Ishikawa (cell line): Measurements from ENCODE around the gene GRAMD1A.
A peak's percentile ranks its signal among the peaks of the same experiment; 100 is the strongest.

ENCODE experiments used
- CEBPB ChIP-seq: IDR thresholded peaks from 2 replicates; pipeline ENCODE4 v1.6.1; 2012
- CREB1 ChIP-seq: IDR thresholded peaks from 2 replicates; pipeline ENCODE4 v1.6.1; 2012; ENCODE audit warnings: low read depth
- EGR1 ChIP-seq: IDR thresholded peaks from 2 replicates; pipeline ENCODE4 v1.6.1; 2012
- EP300 ChIP-seq: IDR thresholded peaks from 2 replicates; pipeline ENCODE4 v1.6.1; 2012; ENCODE audit warnings: borderline replicate concordance
- FOXM1 ChIP-seq: IDR thresholded peaks from 2 replicates; pipeline ENCODE4 v1.6.1; 2012; ENCODE audit warnings: low read depth, borderline replicate concordance
- NFIC ChIP-seq: IDR thresholded peaks from 2 replicates; pipeline ENCODE4 v1.6.1; 2012
- RAD21 ChIP-seq: IDR thresholded peaks from 2 replicates; pipeline ENCODE4 v1.6.1; 2012; ENCODE audit warnings: low read depth
- TAF1 ChIP-seq: IDR thresholded peaks from 2 replicates; pipeline ENCODE4 v1.6.1; 2012; ENCODE audit warnings: low read depth, mild to moderate bottlenecking
- TEAD4 ChIP-seq: IDR thresholded peaks from 2 replicates; pipeline ENCODE4 v1.6.1; 2012
- YY1 ChIP-seq: IDR thresholded peaks from 2 replicates; pipeline ENCODE4 v1.6.1; 2012; ENCODE audit warnings: low read depth
- TF ChIP-seq, protein P1 (sequence below): IDR thresholded peaks from 2 replicates; pipeline ENCODE4 v1.6.1; 2012; ENCODE audit warnings: low read depth, mild to moderate bottlenecking
- TF ChIP-seq, protein P2 (sequence below): IDR thresholded peaks from 2 replicates; pipeline ENCODE4 v1.6.1; 2012
- TF ChIP-seq, protein P3 (sequence below): IDR thresholded peaks from 2 replicates; pipeline ENCODE4 v1.6.1; 2012

DNA sequence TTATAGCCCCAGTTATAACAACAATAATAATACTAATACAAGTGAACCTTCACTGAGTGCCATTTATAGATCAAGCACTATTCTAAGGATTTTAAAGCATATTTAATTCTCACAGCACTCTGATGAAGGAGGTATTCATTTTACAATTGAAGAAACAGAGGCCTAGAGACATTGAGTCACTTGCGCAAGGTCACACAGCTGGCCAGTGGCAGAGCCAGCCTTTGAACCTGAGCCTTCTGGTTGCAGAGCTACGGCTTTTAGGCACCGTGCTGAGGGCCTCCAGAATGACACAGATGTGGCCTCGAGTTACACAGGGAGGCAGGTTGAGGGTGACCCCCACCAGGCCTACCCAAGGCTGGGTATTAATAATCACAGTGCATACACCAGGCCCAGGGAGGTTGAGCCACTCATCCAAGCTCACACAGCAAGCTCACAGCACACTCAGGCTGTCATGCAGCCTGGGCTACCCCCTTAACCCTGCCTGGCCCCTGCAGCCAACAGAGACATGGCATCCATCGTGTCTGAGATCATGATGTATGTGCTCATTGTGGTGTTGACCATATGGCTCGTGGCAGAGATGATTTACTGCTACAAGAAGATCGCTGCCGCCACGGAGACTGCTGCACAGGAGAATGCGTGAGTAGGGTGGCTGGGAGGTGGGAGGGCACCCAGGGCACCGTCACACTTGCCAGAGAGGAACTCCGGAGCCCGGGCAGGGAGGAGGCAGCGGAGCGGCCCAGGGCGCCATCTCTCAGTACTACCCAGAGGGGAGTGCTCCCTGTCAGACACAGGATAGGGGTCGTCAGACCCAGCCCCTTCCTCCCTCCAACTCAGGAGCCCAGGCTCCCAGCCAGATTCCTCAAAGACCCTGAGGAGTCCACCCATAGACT, 38.7 kb downstream of the GRAMD1A start:
- TF ChIP-seq YY1 (no peak), FOXM1 (no peak), RAD21 (no peak), EP300 (no peak), NFIC (no peak), EGR1 (no peak), TAF1 (no peak), CEBPB (0 out of 2 replicates have a peak, but pooled peaks have one; percentile 29), CREB1 (no peak), TEAD4 (no peak)
- TF ChIP-seq, protein P1, sequence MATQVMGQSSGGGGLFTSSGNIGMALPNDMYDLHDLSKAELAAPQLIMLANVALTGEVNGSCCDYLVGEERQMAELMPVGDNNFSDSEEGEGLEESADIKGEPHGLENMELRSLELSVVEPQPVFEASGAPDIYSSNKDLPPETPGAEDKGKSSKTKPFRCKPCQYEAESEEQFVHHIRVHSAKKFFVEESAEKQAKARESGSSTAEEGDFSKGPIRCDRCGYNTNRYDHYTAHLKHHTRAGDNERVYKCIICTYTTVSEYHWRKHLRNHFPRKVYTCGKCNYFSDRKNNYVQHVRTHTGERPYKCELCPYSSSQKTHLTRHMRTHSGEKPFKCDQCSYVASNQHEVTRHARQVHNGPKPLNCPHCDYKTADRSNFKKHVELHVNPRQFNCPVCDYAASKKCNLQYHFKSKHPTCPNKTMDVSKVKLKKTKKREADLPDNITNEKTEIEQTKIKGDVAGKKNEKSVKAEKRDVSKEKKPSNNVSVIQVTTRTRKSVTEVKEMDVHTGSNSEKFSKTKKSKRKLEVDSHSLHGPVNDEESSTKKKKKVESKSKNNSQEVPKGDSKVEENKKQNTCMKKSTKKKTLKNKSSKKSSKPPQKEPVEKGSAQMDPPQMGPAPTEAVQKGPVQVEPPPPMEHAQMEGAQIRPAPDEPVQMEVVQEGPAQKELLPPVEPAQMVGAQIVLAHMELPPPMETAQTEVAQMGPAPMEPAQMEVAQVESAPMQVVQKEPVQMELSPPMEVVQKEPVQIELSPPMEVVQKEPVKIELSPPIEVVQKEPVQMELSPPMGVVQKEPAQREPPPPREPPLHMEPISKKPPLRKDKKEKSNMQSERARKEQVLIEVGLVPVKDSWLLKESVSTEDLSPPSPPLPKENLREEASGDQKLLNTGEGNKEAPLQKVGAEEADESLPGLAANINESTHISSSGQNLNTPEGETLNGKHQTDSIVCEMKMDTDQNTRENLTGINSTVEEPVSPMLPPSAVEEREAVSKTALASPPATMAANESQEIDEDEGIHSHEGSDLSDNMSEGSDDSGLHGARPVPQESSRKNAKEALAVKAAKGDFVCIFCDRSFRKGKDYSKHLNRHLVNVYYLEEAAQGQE = no peak
- TF ChIP-seq, protein P2, sequence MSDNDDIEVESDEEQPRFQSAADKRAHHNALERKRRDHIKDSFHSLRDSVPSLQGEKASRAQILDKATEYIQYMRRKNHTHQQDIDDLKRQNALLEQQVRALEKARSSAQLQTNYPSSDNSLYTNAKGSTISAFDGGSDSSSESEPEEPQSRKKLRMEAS = no peak
- TF ChIP-seq, protein P3, sequence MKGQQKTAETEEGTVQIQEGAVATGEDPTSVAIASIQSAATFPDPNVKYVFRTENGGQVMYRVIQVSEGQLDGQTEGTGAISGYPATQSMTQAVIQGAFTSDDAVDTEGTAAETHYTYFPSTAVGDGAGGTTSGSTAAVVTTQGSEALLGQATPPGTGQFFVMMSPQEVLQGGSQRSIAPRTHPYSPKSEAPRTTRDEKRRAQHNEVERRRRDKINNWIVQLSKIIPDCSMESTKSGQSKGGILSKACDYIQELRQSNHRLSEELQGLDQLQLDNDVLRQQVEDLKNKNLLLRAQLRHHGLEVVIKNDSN = no peak
